DMS114 treated with DMSO at 0.1 percent for 48 hours (cell line): ENCODE measurements around the gene XPA.
"Not testable (repeated sequence)": the region's sequence is repeated elsewhere in the genome, so short reads cannot be mapped to it uniquely, and the experiment has no call there.

Experiments used
- DNase-seq: peaks from one replicate; lab custom pipeline; 2025; ENCODE audit not compliant: unreplicated experiment; lab: John Stamatoyannopoulos, UW

Gene XPA

GRCh38 chr9:97704345-97704677 lies 7.2 kb upstream of the XPA start:
- no peak for DNase-seq

- DNase-seq = no peak
Measured at GRCh38 chr9:97703437-97704344, 6.6 kb upstream of the XPA start.

- DNase-seq = not testable (repeated sequence)
Measured at GRCh38 chr9:97699824-97700223, 2.7 kb upstream of the XPA start.

GRCh38 chr9:97699281-97699680 lies 2.1 kb upstream of the XPA start:
- not testable (repeated sequence) for DNase-seq

- no peak for DNase-seq
Measured at GRCh38 chr9:97698865-97699264, 1.7 kb upstream of the XPA start.

- no peak for DNase-seq
Measured at GRCh38 chr9:97697837-97698236, 697 bp upstream of the XPA start.

GRCh38 chr9:97695995-97696802 lies 941 bp downstream of the XPA start:
- no peak for DNase-seq

GRCh38 chr9:97695390-97695789 lies 1.8 kb downstream of the XPA start:
- DNase-seq = no peak

- DNase-seq = no peak
Measured at GRCh38 chr9:97694769-97695168, 2.4 kb downstream of the XPA start.

GRCh38 chr9:97689401-97690180 lies 7.5 kb downstream of the XPA start:
- no peak for DNase-seq

- no peak for DNase-seq
Measured at GRCh38 chr9:97688654-97689053, 8.5 kb downstream of the XPA start.

GRCh38 chr9:97682242-97682641 lies 14.9 kb downstream of the XPA start:
- DNase-seq = no peak

- no peak for DNase-seq
Measured at GRCh38 chr9:97675655-97676054, 21.5 kb downstream of the XPA start.

GRCh38 chr9:97673922-97674321 lies 23.2 kb downstream of the XPA start:
- no peak for DNase-seq

- DNase-seq = no peak
Measured at GRCh38 chr9:97672403-97672802, 24.7 kb downstream of the XPA start.

GRCh38 chr9:97670586-97670985 lies 26.6 kb downstream of the XPA start:
- no peak for DNase-seq

GRCh38 chr9:97668485-97668884 lies 28.7 kb downstream of the XPA start:
- no peak for DNase-seq

GRCh38 chr9:97666907-97667686 lies 30.0 kb downstream of the XPA start:
- no peak for DNase-seq

- no peak for DNase-seq
Measured at GRCh38 chr9:97665742-97666141, 31.4 kb downstream of the XPA start.

GRCh38 chr9:97660847-97661246 lies 36.3 kb downstream of the XPA start:
- DNase-seq = no peak

- no peak for DNase-seq
Measured at GRCh38 chr9:97660340-97660739, 36.8 kb downstream of the XPA start.
